ENCODE results near the gene FERMT3.

FERMT3 gene

DNA sequence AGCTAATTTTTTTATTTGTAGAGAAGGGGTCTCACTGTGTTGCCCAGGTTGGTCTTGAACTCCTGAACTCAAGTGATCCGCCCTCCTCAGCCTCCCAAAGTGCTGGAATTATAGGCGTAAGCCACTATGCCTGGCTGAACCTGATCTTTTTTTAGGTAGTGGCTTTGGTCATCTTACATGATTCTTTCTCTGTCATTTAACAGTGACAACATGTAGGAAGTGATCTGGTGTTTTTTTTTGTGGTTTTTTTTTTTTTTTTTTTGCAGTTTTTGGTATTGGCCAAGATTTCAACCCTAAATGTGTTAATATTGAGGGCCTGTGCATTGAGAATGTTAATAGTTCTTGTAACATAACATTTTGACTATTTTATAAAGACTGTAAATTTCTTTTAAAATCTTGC, 8.0 kb upstream of the FERMT3 start:
- Histone ChIP-seq H3K4me1 (ENCODE audit: control insufficient read depth, insufficient read depth, low read length) (no peaks in the 10 kb centered on the region), H3K27me3 (ENCODE audit: control insufficient read depth, insufficient read depth, low read length) (no peaks in the 10 kb centered on the region), H3K4me3 (ENCODE audit: low read length) (no peak overlapping the region), H3K9me3 (ENCODE audit: control insufficient read depth, low read length) (no peaks in the 10 kb centered on the region), H3K36me3 (ENCODE audit: control insufficient read depth, insufficient read depth, low read length) (peaks cover 29% of the 10 kb centered on the region), H3K9ac (ENCODE audit: low read length) (no peak overlapping the region)

DNA sequence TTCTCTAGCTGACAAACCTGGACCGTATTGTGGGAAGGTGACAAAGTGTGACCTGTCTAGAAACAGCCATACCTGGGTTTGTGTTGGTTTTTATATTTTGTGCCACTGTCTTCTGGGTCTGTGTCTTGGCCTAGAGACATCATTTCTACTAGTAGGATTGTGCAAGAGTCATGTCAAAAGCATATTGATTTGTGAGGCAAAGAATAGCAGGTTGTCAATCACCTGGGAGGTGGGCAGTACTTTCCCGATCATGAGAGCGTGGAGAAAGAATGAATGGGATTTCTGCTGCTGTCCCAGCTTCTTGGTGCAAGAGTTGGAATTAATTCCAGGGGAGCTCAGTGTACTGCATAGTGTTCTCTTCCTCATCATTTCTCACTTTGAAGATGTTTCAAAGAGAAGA, 5.0 kb upstream of the FERMT3 start:
- Histone ChIP-seq H3K4me1 (ENCODE audit: control insufficient read depth, insufficient read depth, low read length) (peaks cover 23% of the 10 kb centered on the region), H3K9ac (ENCODE audit: low read length) (no peak overlapping the region), H3K9me3 (ENCODE audit: control insufficient read depth, low read length) (no peaks in the 10 kb centered on the region), H3K4me3 (ENCODE audit: low read length) (no peak overlapping the region), H3K36me3 (ENCODE audit: control insufficient read depth, insufficient read depth, low read length) (peaks cover 28% of the 10 kb centered on the region), H3K27me3 (ENCODE audit: control insufficient read depth, insufficient read depth, low read length) (no peaks in the 10 kb centered on the region)

DNA sequence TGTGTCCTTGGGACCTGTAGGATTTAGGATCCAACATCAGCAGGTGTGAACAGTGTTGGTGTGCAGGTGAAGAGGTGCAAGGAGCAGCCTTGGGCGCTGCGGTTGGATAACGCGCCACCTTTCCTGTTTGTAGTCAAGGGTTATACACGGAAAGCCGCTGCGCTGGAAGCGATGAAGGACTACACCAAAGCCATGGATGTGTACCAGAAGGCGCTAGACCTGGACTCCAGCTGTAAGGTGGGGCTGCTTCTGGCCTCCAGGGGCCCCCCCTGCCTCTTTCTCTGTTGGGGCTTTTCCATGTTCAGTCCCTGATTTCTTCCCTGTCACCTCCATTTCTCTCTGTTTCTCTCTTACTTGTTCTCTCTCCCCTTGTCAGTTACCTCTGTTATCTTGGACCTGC, 3.5 kb upstream of the FERMT3 start:
- no peaks in the 10 kb centered on the region for H3K27me3 ChIP-seq (ENCODE audit: control insufficient read depth, insufficient read depth, low read length)
- no peaks in the 10 kb centered on the region for H3K9me3 ChIP-seq (ENCODE audit: control insufficient read depth, low read length)
- H3K36me3 ChIP-seq (ENCODE audit: control insufficient read depth, insufficient read depth, low read length): peaks cover 19% of the 10 kb centered on the region
- no peak overlapping the region for H3K9ac ChIP-seq (ENCODE audit: low read length)
- peaks cover 37% of the 10 kb centered on the region for H3K4me1 ChIP-seq (ENCODE audit: control insufficient read depth, insufficient read depth, low read length)
- no peak overlapping the region for H3K4me3 ChIP-seq (ENCODE audit: low read length)

DNA sequence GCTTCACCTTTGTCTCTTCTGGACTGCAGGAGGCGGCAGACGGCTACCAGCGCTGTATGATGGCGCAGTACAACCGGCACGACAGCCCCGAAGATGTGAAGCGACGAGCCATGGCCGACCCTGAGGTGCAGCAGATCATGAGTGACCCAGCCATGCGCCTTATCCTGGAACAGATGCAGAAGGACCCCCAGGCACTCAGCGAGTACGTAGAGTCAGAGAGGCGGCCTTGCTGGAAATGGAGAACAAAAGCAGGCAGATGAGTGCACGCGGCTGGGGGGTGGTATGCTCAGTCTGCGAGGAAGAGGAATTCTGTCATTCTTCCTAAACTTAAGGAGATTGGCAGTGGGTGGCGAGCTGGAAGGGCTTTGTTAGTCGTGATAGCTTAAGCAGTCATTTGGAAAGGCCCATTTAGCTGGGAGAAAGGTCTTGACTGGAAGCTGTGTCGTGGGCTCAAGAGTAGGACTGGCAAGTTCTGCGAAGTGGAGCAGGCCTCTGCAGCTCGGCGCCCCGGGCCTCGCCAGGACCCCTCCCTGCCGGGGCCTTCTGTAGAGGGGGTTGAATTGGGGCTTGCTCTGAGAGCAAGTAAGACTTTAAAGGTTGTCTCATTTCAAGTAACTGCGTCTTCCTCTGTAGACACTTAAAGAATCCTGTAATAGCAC, 3.0 kb upstream of the FERMT3 start:
- H3K4me3 ChIP-seq (ENCODE audit: low read length): no peak overlapping the region
- peaks cover 19% of the 10 kb centered on the region for H3K36me3 ChIP-seq (ENCODE audit: control insufficient read depth, insufficient read depth, low read length)
- no peaks in the 10 kb centered on the region for H3K27me3 ChIP-seq (ENCODE audit: control insufficient read depth, insufficient read depth, low read length)
- H3K4me1 ChIP-seq (ENCODE audit: control insufficient read depth, insufficient read depth, low read length): peaks cover 43% of the 10 kb centered on the region
- H3K9ac ChIP-seq (ENCODE audit: low read length): no peak overlapping the region
- H3K9me3 ChIP-seq (ENCODE audit: control insufficient read depth, low read length): no peaks in the 10 kb centered on the region

DNA sequence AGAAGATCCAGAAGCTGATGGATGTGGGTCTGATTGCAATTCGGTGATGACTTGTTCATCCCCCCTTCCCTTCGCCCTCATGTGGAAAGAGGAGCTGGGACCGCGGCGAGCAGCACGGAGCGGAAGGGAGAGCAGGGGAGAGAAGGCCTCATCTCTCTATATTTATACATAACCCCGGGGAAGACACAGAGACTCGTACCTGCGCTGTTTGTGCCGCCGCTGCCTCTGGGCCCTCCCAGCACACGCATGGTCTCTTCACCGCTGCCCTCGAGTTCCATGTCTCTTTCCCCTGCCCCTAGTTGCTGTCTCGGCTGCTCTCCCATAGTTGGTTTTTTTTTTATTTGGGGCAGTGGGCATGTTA, 2.5 kb upstream of the FERMT3 start:
- no peak overlapping the region for H3K9ac ChIP-seq (ENCODE audit: low read length)
- no peaks in the 10 kb centered on the region for H3K9me3 ChIP-seq (ENCODE audit: control insufficient read depth, low read length)
- H3K36me3 ChIP-seq (ENCODE audit: control insufficient read depth, insufficient read depth, low read length): peaks cover 19% of the 10 kb centered on the region

DNA sequence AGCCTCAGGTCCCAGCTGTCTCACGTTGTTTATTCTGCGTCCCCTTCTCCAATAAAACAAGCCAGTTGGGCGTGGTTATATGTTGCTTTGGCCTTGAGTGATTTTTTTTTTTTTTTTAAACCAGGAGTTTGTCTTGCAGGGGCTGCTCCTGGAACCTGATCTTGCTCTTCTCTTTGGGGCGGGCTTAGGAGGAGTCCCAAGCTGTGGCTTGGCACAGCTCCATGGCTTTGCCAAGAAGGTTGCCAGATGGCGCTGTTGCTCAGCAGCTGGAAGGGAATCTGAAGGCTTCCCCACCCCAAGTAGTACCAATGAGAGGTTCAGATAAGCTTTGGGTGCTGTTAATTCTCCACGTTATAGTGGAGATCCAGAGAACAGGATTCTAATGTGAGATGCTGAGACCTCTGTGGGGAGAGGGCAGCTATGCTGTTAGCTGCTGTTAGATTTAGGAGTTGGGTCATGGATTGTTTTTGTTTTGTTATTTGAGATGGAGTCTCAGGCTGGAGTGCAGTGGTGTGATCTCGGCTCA, 2.0 kb upstream of the FERMT3 start:
- no peaks in the 10 kb centered on the region for H3K9me3 ChIP-seq (ENCODE audit: control insufficient read depth, low read length)
- H3K9ac ChIP-seq (ENCODE audit: low read length): no peak overlapping the region
- H3K36me3 ChIP-seq (ENCODE audit: control insufficient read depth, insufficient read depth, low read length): peaks cover 19% of the 10 kb centered on the region
- peaks cover 45% of the 10 kb centered on the region for H3K4me1 ChIP-seq (ENCODE audit: control insufficient read depth, insufficient read depth, low read length)
- H3K27me3 ChIP-seq (ENCODE audit: control insufficient read depth, insufficient read depth, low read length): no peaks in the 10 kb centered on the region
- no peak overlapping the region for H3K4me3 ChIP-seq (ENCODE audit: low read length)

More for the DNA sequence above, 2.5 kb upstream of the FERMT3 start:
- H3K4me3 ChIP-seq (ENCODE audit: low read length): no peak overlapping the region
- H3K27me3 ChIP-seq (ENCODE audit: control insufficient read depth, insufficient read depth, low read length): no peaks in the 10 kb centered on the region
- peaks cover 45% of the 10 kb centered on the region for H3K4me1 ChIP-seq (ENCODE audit: control insufficient read depth, insufficient read depth, low read length)

DNA sequence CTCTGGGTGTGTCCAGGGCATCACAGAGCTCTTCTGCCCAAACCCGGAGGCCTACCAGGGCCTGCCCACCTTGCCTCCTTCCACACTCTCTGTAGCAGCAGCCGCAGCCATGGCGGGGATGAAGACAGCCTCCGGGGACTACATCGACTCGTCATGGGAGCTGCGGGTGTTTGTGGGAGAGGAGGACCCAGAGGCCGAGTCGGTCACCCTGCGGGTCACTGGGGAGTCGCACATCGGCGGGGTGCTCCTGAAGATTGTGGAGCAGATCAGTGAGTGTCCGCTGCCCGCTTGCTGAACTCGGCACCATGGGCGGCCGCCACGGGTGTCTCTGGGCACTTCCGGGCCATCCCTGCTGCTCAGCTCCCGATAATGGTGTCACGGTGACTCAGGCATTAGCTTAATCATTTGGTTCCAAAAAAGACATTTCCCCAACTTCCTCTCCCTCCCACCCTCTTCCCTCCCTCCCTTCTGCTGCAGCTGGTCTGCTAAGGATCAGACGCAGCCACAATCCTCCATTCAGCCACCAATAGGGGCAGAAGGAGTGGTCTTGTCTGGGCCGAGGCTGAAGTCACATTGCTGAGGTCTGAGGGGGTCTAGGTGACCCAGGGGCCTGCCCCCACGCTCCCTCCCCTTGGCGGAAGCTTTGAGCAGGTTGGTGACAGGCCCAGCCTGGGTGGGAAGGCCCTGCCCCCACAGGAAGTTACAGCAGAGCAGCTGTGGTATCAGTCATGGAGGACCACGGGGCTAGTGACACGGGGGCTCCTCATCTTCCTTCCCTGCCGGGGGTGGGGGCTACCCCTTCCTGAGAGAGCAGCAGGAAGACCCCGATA, 950 bp downstream of the FERMT3 start:
- H3K4me1 ChIP-seq (ENCODE audit: control insufficient read depth, insufficient read depth, low read length): peaks cover 45% of the 10 kb centered on the region
- H3K27me3 ChIP-seq (ENCODE audit: control insufficient read depth, insufficient read depth, low read length): no peaks in the 10 kb centered on the region
- H3K9me3 ChIP-seq (ENCODE audit: control insufficient read depth, low read length): no peaks in the 10 kb centered on the region
- H3K4me3 ChIP-seq (ENCODE audit: low read length): peak overlapping the region; percentile 77
- peaks cover 12% of the 10 kb centered on the region for H3K36me3 ChIP-seq (ENCODE audit: control insufficient read depth, insufficient read depth, low read length)
- H3K9ac ChIP-seq (ENCODE audit: low read length): peak overlapping the region; percentile 84

DNA sequence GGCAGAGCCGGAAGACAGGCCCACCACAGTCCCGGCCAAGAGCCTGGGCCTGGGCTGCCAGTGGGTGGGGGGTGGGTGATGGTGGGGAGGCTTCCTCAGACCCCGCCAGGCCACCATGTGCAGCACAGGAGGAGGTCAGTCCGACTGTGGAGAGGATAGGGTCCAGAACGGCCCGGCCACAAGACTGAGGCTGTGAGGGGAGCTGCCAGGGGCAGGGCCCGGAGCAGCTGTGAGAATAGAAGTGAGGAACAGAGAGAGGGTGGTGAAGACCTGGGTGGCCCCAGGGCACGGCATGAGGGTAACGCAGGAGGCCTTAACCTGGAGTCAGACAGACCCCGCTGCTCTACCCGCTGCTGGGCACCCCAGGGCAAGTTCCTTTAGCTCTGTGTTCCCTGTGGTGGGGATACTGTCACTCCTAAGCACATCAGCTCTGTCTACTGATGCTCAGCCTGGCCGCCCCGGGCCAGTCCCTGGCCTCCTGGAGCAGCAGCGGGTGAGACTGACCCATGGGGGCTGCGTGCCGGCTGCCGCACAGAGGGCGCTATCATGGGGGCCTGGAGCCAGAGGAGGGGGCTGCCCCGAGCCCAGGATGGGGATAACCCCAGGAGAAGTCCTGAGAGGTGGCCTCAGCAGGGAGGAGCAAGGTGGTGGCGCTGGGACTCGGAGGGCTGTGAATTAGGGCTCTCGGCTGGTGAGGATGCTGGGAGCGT, 1.7 kb downstream of the FERMT3 start:
- Histone ChIP-seq H3K27me3 (ENCODE audit: control insufficient read depth, insufficient read depth, low read length) (no peaks in the 10 kb centered on the region), H3K4me1 (ENCODE audit: control insufficient read depth, insufficient read depth, low read length) (peaks cover 45% of the 10 kb centered on the region), H3K9ac (ENCODE audit: low read length) (peak overlapping the region; percentile 84), H3K36me3 (ENCODE audit: control insufficient read depth, insufficient read depth, low read length) (peaks cover 12% of the 10 kb centered on the region), H3K9me3 (ENCODE audit: control insufficient read depth, low read length) (no peaks in the 10 kb centered on the region), H3K4me3 (ENCODE audit: low read length) (no peak overlapping the region)

DNA sequence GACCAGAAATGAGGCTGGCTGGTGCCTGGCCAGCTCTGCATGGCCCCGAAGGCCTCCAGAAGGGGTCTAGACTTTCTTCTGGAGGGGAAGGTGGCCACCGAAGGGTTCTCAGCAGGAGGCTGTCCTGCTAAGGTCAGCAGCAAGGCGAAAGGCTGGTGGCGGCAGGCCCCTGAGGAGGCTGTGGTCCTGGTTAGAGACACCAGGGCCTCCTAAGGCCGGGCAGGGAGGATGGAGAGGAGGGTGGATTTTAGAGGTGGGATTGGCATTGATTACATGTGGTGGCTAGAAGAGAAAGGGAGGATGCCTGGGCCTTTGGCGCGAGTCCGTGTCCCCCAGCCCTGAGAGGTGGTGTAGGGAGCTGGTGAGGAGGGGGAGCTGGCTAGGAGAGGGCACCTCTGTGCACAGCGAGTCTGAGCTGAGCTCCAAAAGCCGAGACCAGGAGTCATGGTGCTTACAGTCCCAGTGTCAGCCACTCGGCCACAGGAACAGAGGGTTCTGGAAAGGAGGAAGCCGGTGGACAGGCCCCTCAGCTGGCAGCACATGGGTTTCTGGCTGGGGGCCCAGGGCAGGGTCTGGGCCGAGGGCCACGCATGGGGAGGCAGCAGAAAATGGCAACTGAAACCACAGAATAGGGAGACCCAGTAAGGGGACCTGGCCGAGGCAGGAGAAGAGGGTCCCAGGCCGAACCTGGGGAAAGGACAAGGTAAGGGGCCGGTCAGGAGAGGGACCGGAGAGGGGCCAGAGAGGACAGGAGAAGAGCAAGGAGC, 2.5 kb downstream of the FERMT3 start:
- Histone ChIP-seq H3K36me3 (ENCODE audit: control insufficient read depth, insufficient read depth, low read length) (peaks cover 5% of the 10 kb centered on the region), H3K4me3 (ENCODE audit: low read length) (no peak overlapping the region), H3K9me3 (ENCODE audit: control insufficient read depth, low read length) (no peaks in the 10 kb centered on the region), H3K9ac (ENCODE audit: low read length) (peak overlapping the region; percentile 84), H3K4me1 (ENCODE audit: control insufficient read depth, insufficient read depth, low read length) (peaks cover 44% of the 10 kb centered on the region), H3K27me3 (ENCODE audit: control insufficient read depth, insufficient read depth, low read length) (no peaks in the 10 kb centered on the region)

DNA sequence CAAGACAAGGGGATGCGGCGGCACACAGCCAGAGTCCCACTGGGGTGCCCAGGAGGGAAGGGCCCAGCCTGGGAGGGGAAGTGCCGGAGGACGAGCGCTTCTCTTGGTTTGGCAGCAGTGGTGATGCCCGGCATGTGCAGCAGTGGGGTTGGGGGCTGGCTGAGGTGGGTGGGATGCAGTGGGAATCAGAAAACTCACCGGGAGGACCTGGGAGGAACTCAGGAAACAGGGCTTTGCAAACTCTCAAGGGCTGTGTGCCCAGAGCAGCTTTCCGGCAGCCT, 3.0 kb downstream of the FERMT3 start:
- H3K4me3 ChIP-seq (ENCODE audit: low read length): no peak overlapping the region
- H3K9me3 ChIP-seq (ENCODE audit: control insufficient read depth, low read length): no peaks in the 10 kb centered on the region
- no peaks in the 10 kb centered on the region for H3K27me3 ChIP-seq (ENCODE audit: control insufficient read depth, insufficient read depth, low read length)
- H3K4me1 ChIP-seq (ENCODE audit: control insufficient read depth, insufficient read depth, low read length): peaks cover 38% of the 10 kb centered on the region
- H3K9ac ChIP-seq (ENCODE audit: low read length): no peak overlapping the region
- no peaks in the 10 kb centered on the region for H3K36me3 ChIP-seq (ENCODE audit: control insufficient read depth, insufficient read depth, low read length)

DNA sequence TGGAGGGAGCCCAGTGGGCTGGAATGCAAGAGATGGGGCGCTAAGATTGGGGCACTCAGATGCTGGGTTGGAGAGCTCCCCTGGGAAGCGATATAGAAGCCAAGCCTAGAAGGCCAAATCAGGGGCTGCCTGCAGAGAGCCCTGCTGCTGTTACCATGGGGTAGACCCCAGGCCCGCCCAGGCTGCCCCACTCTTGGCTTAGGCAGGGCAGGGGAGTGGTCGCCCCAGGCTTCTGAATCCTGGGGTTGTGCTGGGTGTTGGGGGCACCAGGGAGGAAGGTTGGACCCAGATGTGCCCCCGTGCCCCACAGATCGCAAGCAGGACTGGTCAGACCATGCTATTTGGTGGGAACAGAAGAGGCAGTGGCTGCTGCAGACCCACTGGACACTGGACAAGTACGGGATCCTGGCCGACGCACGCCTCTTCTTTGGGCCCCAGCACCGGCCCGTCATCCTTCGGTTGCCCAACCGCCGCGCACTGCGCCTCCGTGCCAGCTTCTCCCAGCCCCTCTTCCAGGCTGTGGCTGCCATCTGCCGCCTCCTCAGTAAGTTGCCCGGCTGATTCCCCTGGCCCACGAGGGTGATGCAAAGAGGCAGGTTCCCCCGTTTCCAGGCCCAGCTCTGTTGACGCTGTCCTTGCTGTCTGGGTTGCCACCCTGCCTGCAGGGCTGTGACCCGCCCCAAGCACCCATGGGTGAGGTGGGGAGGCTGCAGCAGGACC, 3.9 kb downstream of the FERMT3 start:
- H3K4me3 ChIP-seq (ENCODE audit: low read length): no peak overlapping the region

More for the DNA sequence above, 3.9 kb downstream of the FERMT3 start:
- Histone ChIP-seq H3K9me3 (ENCODE audit: control insufficient read depth, low read length) (no peaks in the 10 kb centered on the region), H3K27me3 (ENCODE audit: control insufficient read depth, insufficient read depth, low read length) (no peaks in the 10 kb centered on the region), H3K36me3 (ENCODE audit: control insufficient read depth, insufficient read depth, low read length) (no peaks in the 10 kb centered on the region), H3K4me1 (ENCODE audit: control insufficient read depth, insufficient read depth, low read length) (peaks cover 33% of the 10 kb centered on the region), H3K9ac (ENCODE audit: low read length) (no peak overlapping the region)

Data from mucosa of stomach (tissue), 1 donor.